ENCODE results near the gene ABCD3. TPM values are rescaled to one million over a fixed set of nuclear protein-coding genes. Genes with fewer than 3 reads are reported as not detected.
A peak's percentile ranks its signal among the peaks of the same experiment; 100 is the strongest.

The ABCD3 gene
- total and polyA plus RNA-seq, 2 of the 13 experiments (the other 11 are each of a cell fraction or from before 2014, with no cell fraction given) = 27.5 to 166 TPM

- ATAC-seq = peak; percentile 46
- WGBS (ENCODE audit: low lambda C conversion rate) = 100% methylated on average over 1 of the region's 1 CpG
- no peak for DNase-seq (ENCODE audit: low spot score)
- Histone ChIP-seq H3K9me3 (ENCODE audit: low read length) (no peaks in the 10 kb centered on the region), H3K27me3 (ENCODE audit: control insufficient read depth in 1 of 2, insufficient read depth in 2 of 2, low read length in 2 of 2) (no peaks in the 10 kb centered on the region), H3K4me1 (ENCODE audit: insufficient read depth, low read length) (no peaks in the 10 kb centered on the region), H2AFZ (ENCODE audit: low read length) (no peak overlapping the region), H3K27ac (ENCODE audit: extremely low read length, insufficient read depth, low read length) (no peak overlapping the region), H3K36me3 (replicated peaks in 1 of 2; ENCODE audit: control insufficient read depth in 1 of 2, insufficient read depth in 2 of 2, low read length in 2 of 2) (peaks cover 5 to 8% of the 10 kb centered on the region in 2 experiments; a peak in 4 of 5 replicates), H3K4me3 (replicated peaks in 1 of 3; ENCODE audit: insufficient read depth in 1 of 3, low read depth in 2 of 3, low read length in 3 of 3) (no peak overlapping the region), H3K9ac (ENCODE audit: insufficient read depth, low read depth, low read length) (no peak overlapping the region), H4K20me1 (ENCODE audit: insufficient read depth, low read length) (no peaks in the 10 kb centered on the region), H3K79me2 (ENCODE audit: insufficient read depth, low read length) (no peaks in the 10 kb centered on the region), H3K4me2 (ENCODE audit: low read depth, low read length) (no peak overlapping the region)
- BruUV-seq (replicated peaks) = no TSS peak
- no peak for TF ChIP-seq NFYB (CRISPR knock-in tag; IDR thresholded peaks at IDR 0.05)
- no peak for TF ChIP-seq TBX2 (CRISPR knock-in tag; IDR thresholded peaks at IDR 0.05; ENCODE audit: borderline replicate concordance)
- peak; percentile 34; the same call in 1 of the 2 replicates for TF ChIP-seq STAG1 (CRISPR knock-in tag; IDR thresholded peaks at IDR 0.05)
- POLR2A ChIA-PET = interaction anchor here (1.2 kb wide), 1 partner anchor 276 kb away, joined by 3 read pairs; no protein-coding TSS in a partner anchor
- FAIRE-seq = no peak
- in situ Hi-C loops (cut with HindIII; ENCODE audit: extremely low pct_ligation_motif_present, low pct_unique_long_range_greater_than_20kb) = loop anchor here (25.0 kb wide), 1 partner anchor 510 kb away; no protein-coding TSS in a partner anchor
- intact Hi-C loops (cut with micrococcal nuclease; ENCODE audit: unreplicated experiment) = no loop called here
- CTCF ChIA-PET (ENCODE audit: low intra/inter-chr PET ratio, low total read pairs) = interaction anchor here (1.3 kb wide), 1 partner anchor 278 kb away, joined by 4 read pairs; no protein-coding TSS in a partner anchor
Observed at GRCh38 chr1:94527447-94528031, 109.3 kb downstream of the ABCD3 start.

- no peak for DNase-seq (ENCODE audit: low spot score)
- H3K36me3 ChIP-seq (replicated peaks in 1 of 2; ENCODE audit: control insufficient read depth in 1 of 2, insufficient read depth in 2 of 2, low read length in 2 of 2) = peaks cover 5 to 10% of the 10 kb centered on the region in 2 experiments; a peak in 4 of 5 replicates
- no peaks in the 10 kb centered on the region for H3K4me1 ChIP-seq (ENCODE audit: insufficient read depth, low read length)
- H3K27ac ChIP-seq (ENCODE audit: extremely low read length, insufficient read depth, low read length) = no peak overlapping the region
- in situ Hi-C loops (cut with HindIII; ENCODE audit: extremely low pct_ligation_motif_present, low pct_unique_long_range_greater_than_20kb) = loop anchor here (25.0 kb wide), 1 partner anchor 509 kb away; no protein-coding TSS in a partner anchor
- ChIA-PET POLR2A (no interaction called here), CTCF (ENCODE audit: low intra/inter-chr PET ratio, low total read pairs) (no interaction called here)
- no peak overlapping the region for H3K4me2 ChIP-seq (ENCODE audit: low read depth, low read length)
- no peaks in the 10 kb centered on the region for H3K79me2 ChIP-seq (ENCODE audit: insufficient read depth, low read length)
- FAIRE-seq = no peak
- 86% methylated on average over 1 of the region's 1 CpG for WGBS (ENCODE audit: low lambda C conversion rate)
- H3K9ac ChIP-seq (ENCODE audit: insufficient read depth, low read depth, low read length) = no peak overlapping the region
- no peak overlapping the region for H3K4me3 ChIP-seq (replicated peaks in 1 of 3; ENCODE audit: insufficient read depth in 1 of 3, low read depth in 2 of 3, low read length in 3 of 3)
- no peaks in the 10 kb centered on the region for H3K27me3 ChIP-seq (ENCODE audit: control insufficient read depth in 1 of 2, insufficient read depth in 2 of 2, low read length in 2 of 2)
- TF ChIP-seq STAG1 (CRISPR knock-in tag; IDR thresholded peaks at IDR 0.05) = peak; percentile 13; the same call in 1 of the 2 replicates
- no peak for TF ChIP-seq NBN (conservative IDR thresholded peaks at IDR 0.05)
- TF ChIP-seq CERS6 (CRISPR knock-in tag; IDR thresholded peaks at IDR 0.05) = no peak
- TF ChIP-seq ATF7-NPFF (CRISPR knock-in tag; IDR thresholded peaks at IDR 0.05; ENCODE audit: low read depth) = no peak
- TF ChIP-seq REPIN1 (CRISPR knock-in tag; IDR thresholded peaks at IDR 0.05; ENCODE audit: borderline replicate concordance, low read depth) = no peak
- no peak for TF ChIP-seq FOSL2 (CRISPR knock-in tag; IDR thresholded peaks at IDR 0.05)
- TF ChIP-seq ZFX (CRISPR knock-in tag; IDR thresholded peaks at IDR 0.05; ENCODE audit: low read depth) = no peak
- no TSS peak for BruUV-seq (replicated peaks)
- intact Hi-C loops (cut with micrococcal nuclease; ENCODE audit: unreplicated experiment) = no loop called here
- H3K9me3 ChIP-seq (ENCODE audit: low read length) = no peaks in the 10 kb centered on the region
- no peaks in the 10 kb centered on the region for H4K20me1 ChIP-seq (ENCODE audit: insufficient read depth, low read length)
- ATAC-seq = no peak
- H2AFZ ChIP-seq (ENCODE audit: low read length) = no peak overlapping the region
Observed at GRCh38 chr1:94528299-94528698, 110.1 kb downstream of the ABCD3 start.

All from HepG2 (cell line).